Measurements from ENCODE around the gene ENPP7. TPM values are rescaled to one million over a fixed set of nuclear protein-coding genes. Genes with fewer than 3 reads are reported as not detected.

Gene ENPP7
- total and polyA plus RNA-seq, 2 experiments from 2014 or later = not detected

DNA sequence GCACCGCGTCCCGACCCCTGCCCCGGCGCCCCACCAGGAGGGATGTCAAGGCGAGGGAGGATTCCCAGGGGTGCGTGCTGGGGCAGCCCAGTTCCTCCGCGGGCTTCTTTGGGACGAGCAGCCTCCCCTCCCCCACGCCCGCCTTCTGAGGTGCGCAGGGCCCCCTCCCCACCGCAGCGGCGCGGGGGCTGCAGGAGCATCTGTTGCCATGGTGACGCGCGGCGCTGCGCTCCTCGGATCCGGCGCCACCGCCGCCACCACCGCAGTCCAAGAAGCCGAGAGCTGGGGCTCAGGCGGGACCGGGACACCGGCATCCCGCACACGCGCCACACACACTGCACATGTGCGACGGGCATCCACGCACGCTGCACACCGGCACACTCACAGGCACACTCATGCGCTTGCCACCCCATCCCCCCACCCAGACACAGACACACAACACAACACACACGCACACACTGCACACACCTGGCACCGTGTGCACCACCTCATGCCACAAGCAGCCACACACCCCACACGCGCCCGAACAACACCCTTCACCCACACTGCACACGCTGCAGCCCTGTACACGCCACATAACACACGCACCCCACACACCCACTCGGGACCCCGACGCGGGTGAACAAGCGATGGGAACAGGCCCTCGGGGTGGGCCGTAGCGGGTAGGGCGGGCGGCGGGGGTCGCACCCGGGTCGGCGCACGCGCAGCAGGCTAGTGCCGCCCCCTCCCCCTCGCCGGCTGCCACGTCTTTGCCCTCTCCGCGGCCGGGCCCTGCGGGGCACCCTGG lies 17.0 kb downstream of the ENPP7 start:
- H3K4me3 ChIP-seq = no peak overlapping the region

DNA sequence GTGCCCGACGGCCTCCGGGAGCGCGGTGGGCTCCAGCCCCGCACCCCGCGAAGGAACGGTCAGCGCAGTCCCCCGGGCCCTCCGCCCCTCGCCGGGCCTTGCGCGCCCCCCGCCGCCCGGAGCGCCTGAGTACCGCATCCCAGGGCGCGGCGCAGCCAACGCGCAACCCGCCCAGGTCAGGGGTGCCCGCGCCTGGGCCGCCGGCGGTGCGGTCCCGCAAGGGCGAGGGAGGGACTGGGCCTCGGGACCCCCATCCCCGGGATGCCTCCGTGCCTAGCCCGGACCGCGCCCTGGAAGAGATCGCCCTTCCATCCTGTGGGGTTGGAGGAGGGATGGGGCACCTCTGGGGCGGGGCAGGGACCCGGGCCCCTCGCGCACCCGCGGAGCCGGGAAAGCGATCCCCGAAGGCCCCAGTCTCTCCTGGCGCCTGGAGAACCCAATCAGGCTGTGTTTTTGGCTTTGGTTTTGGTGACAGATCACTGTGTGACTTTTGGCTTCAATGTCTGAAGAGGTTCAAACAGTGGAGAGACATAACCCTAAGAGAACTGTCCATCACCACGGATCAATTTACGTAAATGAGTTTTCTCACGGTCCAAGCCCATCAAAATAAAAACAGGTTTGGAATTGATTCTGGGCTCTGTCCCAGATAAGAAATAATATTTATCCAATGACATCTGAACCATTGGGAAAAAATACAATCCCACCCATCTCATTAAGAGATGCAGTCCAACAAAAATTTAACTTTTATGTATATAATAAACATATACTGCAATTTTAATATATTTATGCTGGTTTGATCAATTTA lies 17.8 kb downstream of the ENPP7 start:
- no peak overlapping the region for H3K4me2 ChIP-seq (ENCODE audit: unreplicated experiment)
- no peak overlapping the region for H3K27ac ChIP-seq
- WGBS, 2 experiments (ENCODE audit: low coverage in 1 of 2, low lambda C conversion rate in 2 of 2, missing lambda C conversion rate in 2 of 2) = 3 to 10% methylated on average over 5 to 19 of the region's 55 CpGs
- no peaks in the 10 kb centered on the region for H3K9me3 ChIP-seq (ENCODE audit: low read depth)
- H3K27me3 ChIP-seq (replicated peaks; ENCODE audit: insufficient read depth) = peaks cover 56% of the 10 kb centered on the region
- no peaks in the 10 kb centered on the region for H3K36me3 ChIP-seq (ENCODE audit: low read depth)
- no peaks in the 10 kb centered on the region for H4K20me1 ChIP-seq (ENCODE audit: insufficient read depth)
- in situ Hi-C loops (cut with MboI) = no loop called here
- H3K79me2 ChIP-seq (ENCODE audit: insufficient read depth) = no peaks in the 10 kb centered on the region
- H3K4me3 ChIP-seq = no peak overlapping the region
- H2AFZ ChIP-seq = no peak overlapping the region
- H3K4me1 ChIP-seq (ENCODE audit: insufficient read depth) = no peaks in the 10 kb centered on the region
- TF ChIP-seq EZH2phosphoT487 (IDR thresholded peaks at IDR 0.05; ENCODE audit: insufficient read depth, low read depth) (0 out of 2 replicates have a peak, but pooled peaks have one; percentile 29), EZH2 (IDR thresholded peaks at IDR 0.05; ENCODE audit: insufficient read depth, poor library complexity, severe bottlenecking) (peak; percentile 96)
- H3K9me2 ChIP-seq (ENCODE audit: insufficient read depth) = no peaks in the 10 kb centered on the region
- peaks cover 4% of the 10 kb centered on the region; the same call in 1 of the 2 replicates for H3F3A ChIP-seq (ENCODE audit: insufficient read depth)
- no peak for DNase-seq
- H3K9ac ChIP-seq = no peak overlapping the region

More for the DNA sequence above, 17.0 kb downstream of the ENPP7 start:
- peak; percentile 3 for TF ChIP-seq EZH2 (IDR thresholded peaks at IDR 0.05; ENCODE audit: insufficient read depth, poor library complexity, severe bottlenecking)
- peak; percentile 47; the same call in 1 of the 2 replicates for TF ChIP-seq EZH2phosphoT487 (IDR thresholded peaks at IDR 0.05; ENCODE audit: insufficient read depth, low read depth)
- no peaks in the 10 kb centered on the region for H3K79me2 ChIP-seq (ENCODE audit: insufficient read depth)
- DNase-seq = peak; percentile 5
- H3K36me3 ChIP-seq (ENCODE audit: low read depth) = no peaks in the 10 kb centered on the region
- peaks cover 4% of the 10 kb centered on the region; the same call in 1 of the 2 replicates for H3F3A ChIP-seq (ENCODE audit: insufficient read depth)
- 1 to 3% methylated on average over 34 to 71 of the region's 74 CpGs for WGBS, 2 experiments (ENCODE audit: low coverage in 1 of 2, low lambda C conversion rate in 2 of 2, missing lambda C conversion rate in 2 of 2)
- H3K4me1 ChIP-seq (ENCODE audit: insufficient read depth) = no peaks in the 10 kb centered on the region
- no peaks in the 10 kb centered on the region for H3K9me3 ChIP-seq (ENCODE audit: low read depth)
- in situ Hi-C loops (cut with MboI) = no loop called here
- no peak overlapping the region for H3K27ac ChIP-seq
- peaks cover 55% of the 10 kb centered on the region for H3K27me3 ChIP-seq (replicated peaks; ENCODE audit: insufficient read depth)
- no peak overlapping the region for H2AFZ ChIP-seq
- H3K9me2 ChIP-seq (ENCODE audit: insufficient read depth) = no peaks in the 10 kb centered on the region
- H4K20me1 ChIP-seq (ENCODE audit: insufficient read depth) = no peaks in the 10 kb centered on the region
- H3K4me2 ChIP-seq (ENCODE audit: unreplicated experiment) = no peak overlapping the region
- no peak overlapping the region for H3K9ac ChIP-seq

DNA sequence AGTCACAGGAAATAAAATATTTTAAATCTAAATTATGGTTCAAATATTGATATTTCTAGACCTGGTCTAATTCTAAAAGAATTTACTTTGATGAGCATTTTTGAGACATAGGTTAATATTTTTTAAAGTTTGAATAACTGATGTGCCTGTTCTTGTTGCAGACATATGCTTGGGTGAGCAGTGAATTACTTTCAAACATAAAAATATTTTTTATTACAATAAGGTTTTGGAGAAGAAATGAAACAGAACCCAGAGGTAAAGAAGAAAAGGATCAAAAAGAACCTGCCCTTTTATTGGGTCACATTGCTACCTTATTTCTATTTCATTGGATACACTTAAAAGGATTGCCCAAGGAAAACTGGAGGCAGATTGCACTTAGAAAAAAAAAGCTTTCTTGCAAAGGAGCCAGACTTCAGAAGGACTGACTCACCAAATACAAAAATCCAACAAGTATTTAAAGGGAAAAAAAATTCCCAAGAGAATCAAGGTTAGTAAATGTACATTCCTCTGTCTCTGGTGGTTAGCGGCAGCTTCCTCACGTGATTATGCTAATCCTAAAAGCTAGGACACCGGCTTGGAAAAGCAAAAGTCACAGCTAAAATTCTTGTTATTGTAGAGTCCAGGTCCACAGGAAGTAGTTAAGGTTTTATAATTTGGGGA lies 18.5 kb downstream of the ENPP7 start:
- Histone ChIP-seq H3F3A (ENCODE audit: insufficient read depth) (peaks cover 4% of the 10 kb centered on the region; the same call in 1 of the 2 replicates), H2AFZ (no peak overlapping the region), H3K9me3 (ENCODE audit: low read depth) (no peaks in the 10 kb centered on the region), H3K27me3 (replicated peaks; ENCODE audit: insufficient read depth) (peaks cover 55% of the 10 kb centered on the region), H3K9ac (no peak overlapping the region), H3K79me2 (ENCODE audit: insufficient read depth) (no peaks in the 10 kb centered on the region), H3K4me1 (ENCODE audit: insufficient read depth) (no peaks in the 10 kb centered on the region), H3K36me3 (ENCODE audit: low read depth) (no peaks in the 10 kb centered on the region), H3K4me3 (no peak overlapping the region), H4K20me1 (ENCODE audit: insufficient read depth) (no peaks in the 10 kb centered on the region), H3K9me2 (ENCODE audit: insufficient read depth) (no peaks in the 10 kb centered on the region), H3K27ac (no peak overlapping the region), H3K4me2 (ENCODE audit: unreplicated experiment) (peak overlapping the region; percentile 29)
- in situ Hi-C loops (cut with MboI) = no loop called here
- WGBS, 2 experiments (ENCODE audit: low coverage in 1 of 2, low lambda C conversion rate in 2 of 2, missing lambda C conversion rate in 2 of 2) = 35 to 36% methylated on average over 3 of the region's 3 CpGs
- peak; percentile 89 for DNase-seq
- TF ChIP-seq EZH2phosphoT487 (IDR thresholded peaks at IDR 0.05; ENCODE audit: insufficient read depth, low read depth) = 0 out of 2 replicates have a peak, but pooled peaks have one; percentile 31
- no peak for TF ChIP-seq EZH2 (IDR thresholded peaks at IDR 0.05; ENCODE audit: insufficient read depth, poor library complexity, severe bottlenecking)

- Histone ChIP-seq H3F3A (ENCODE audit: insufficient read depth) (peaks cover 4% of the 10 kb centered on the region; the same call in 1 of the 2 replicates), H3K4me2 (ENCODE audit: unreplicated experiment) (no peak overlapping the region), H3K27me3 (replicated peaks; ENCODE audit: insufficient read depth) (peaks cover 58% of the 10 kb centered on the region), H3K9ac (no peak overlapping the region), H3K9me3 (ENCODE audit: low read depth) (no peaks in the 10 kb centered on the region), H3K4me1 (ENCODE audit: insufficient read depth) (no peaks in the 10 kb centered on the region), H3K27ac (no peak overlapping the region), H3K79me2 (ENCODE audit: insufficient read depth) (no peaks in the 10 kb centered on the region), H3K9me2 (ENCODE audit: insufficient read depth) (no peaks in the 10 kb centered on the region), H2AFZ (no peak overlapping the region), H3K4me3 (no peak overlapping the region), H4K20me1 (ENCODE audit: insufficient read depth) (no peaks in the 10 kb centered on the region), H3K36me3 (ENCODE audit: low read depth) (no peaks in the 10 kb centered on the region)
- no peak for DNase-seq
- no peak for TF ChIP-seq EZH2phosphoT487 (IDR thresholded peaks at IDR 0.05; ENCODE audit: insufficient read depth, low read depth)
- no peak for TF ChIP-seq EZH2 (IDR thresholded peaks at IDR 0.05; ENCODE audit: insufficient read depth, poor library complexity, severe bottlenecking)
- WGBS, 2 experiments (ENCODE audit: low coverage in 1 of 2, low lambda C conversion rate in 2 of 2, missing lambda C conversion rate in 2 of 2) = 62 to 63% methylated on average over 3 of the region's 3 CpGs
- in situ Hi-C loops (cut with MboI) = no loop called here
These were observed 19.2 kb downstream of the ENPP7 start for GRCh38 chr17:79749958-79750357.
